Measurements from ENCODE around the gene EDA. TPM values are rescaled to one million over a fixed set of nuclear protein-coding genes. Genes with fewer than 3 reads are reported as not detected.

EDA gene
- total RNA-seq, 1 experiment from 2014 or later, result 5.2 TPM

DNA sequence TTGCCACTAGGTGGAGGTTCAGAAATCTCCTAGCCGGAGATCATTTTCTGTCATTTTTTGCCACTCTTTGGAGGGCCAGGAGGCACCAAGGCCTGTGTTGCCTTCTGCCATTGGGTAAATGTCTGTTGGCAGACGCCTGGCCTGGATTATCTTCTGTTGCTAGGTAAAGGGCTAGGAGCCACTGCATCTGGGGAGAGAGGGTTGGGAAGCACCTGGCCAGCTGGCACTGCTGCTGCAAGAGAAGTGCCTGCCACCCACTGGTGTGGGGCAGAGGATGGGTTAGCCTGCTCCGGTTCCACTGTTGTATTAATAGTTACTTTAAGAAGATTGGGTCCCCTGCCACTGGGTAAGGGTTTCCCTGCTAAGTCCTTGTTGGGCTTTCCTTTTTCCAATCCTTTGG, 375.8 kb downstream of the EDA start:
- no peaks in the 10 kb centered on the region for H3K9me2 ChIP-seq (ENCODE audit: insufficient read depth)
- TF ChIP-seq SP1 (IDR thresholded peaks at IDR 0.05; ENCODE audit: low read depth) (no peak), CBX3 (IDR thresholded peaks at IDR 0.05; ENCODE audit: low read depth) (no peak), ZFX (IDR thresholded peaks at IDR 0.05) (no peak), POLR2AphosphoS5 (IDR thresholded peaks at IDR 0.05; ENCODE audit: low read depth, low read length) (no peak), EZH2 (IDR thresholded peaks at IDR 0.05) (no peak), SRF (IDR thresholded peaks at IDR 0.05; ENCODE audit: low read depth) (no peak), SIN3A (IDR thresholded peaks at IDR 0.05; ENCODE audit: low read depth) (no peak)
- TF ChIP-seq, protein P1, sequence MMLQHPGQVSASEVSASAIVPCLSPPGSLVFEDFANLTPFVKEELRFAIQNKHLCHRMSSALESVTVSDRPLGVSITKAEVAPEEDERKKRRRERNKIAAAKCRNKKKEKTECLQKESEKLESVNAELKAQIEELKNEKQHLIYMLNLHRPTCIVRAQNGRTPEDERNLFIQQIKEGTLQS (IDR thresholded peaks at IDR 0.05), result no peak
- intact Hi-C loops (cut with micrococcal nuclease), result no loop called here
- no peak overlapping the region for H3K4me2 ChIP-seq (ENCODE audit: low read length)
- POLR2A ChIA-PET, result no interaction called here
- DNase-seq (ENCODE audit: low read depth, low spot score), result no peak
- no peaks in the 10 kb centered on the region for H3K36me3 ChIP-seq (ENCODE audit: control insufficient read depth in 1 of 2, insufficient read depth in 2 of 2, low read length in 2 of 2)
- peaks cover 4 to 8% of the 10 kb centered on the region in 2 experiments; a peak in 3 of 4 replicates for H3K4me1 ChIP-seq (ENCODE audit: control insufficient read depth in 1 of 2, insufficient read depth in 2 of 2, low read length in 2 of 2)
- CTCF ChIA-PET, result no interaction called here
- RAD21 ChIA-PET (ENCODE audit: low non-redundant PET in 1 of 2, low total read pairs in 2 of 2, uncharacterized antibody in 2 of 2, unreplicated experiment in 2 of 2), result no interaction called here
- H2AFZ ChIP-seq (ENCODE audit: low read depth, low read length, poor library complexity, severe bottlenecking), result no peak overlapping the region
- no TSS peak for BruUV-seq (replicated peaks)
- no peaks in the 10 kb centered on the region for H3K79me2 ChIP-seq (ENCODE audit: insufficient read depth, low read length)
- no peak for ATAC-seq
- no peaks in the 10 kb centered on the region for H3K9me3 ChIP-seq (ENCODE audit: control insufficient read depth in 1 of 2, insufficient read depth in 1 of 2, low read depth in 1 of 2, low read length in 2 of 2)
- H3K27me3 ChIP-seq (ENCODE audit: insufficient read depth, low read length), result no peaks in the 10 kb centered on the region
- H3K27ac ChIP-seq (ENCODE audit: low read depth, low read length), result no peak overlapping the region
- H3K9ac ChIP-seq (ENCODE audit: low read length), result no peak overlapping the region
- H4K20me1 ChIP-seq (ENCODE audit: insufficient read depth), result no peaks in the 10 kb centered on the region
- no peak overlapping the region for H3K4me3 ChIP-seq (replicated peaks in 1 of 2; ENCODE audit: low read depth in 1 of 2, low read length in 2 of 2)

DNA sequence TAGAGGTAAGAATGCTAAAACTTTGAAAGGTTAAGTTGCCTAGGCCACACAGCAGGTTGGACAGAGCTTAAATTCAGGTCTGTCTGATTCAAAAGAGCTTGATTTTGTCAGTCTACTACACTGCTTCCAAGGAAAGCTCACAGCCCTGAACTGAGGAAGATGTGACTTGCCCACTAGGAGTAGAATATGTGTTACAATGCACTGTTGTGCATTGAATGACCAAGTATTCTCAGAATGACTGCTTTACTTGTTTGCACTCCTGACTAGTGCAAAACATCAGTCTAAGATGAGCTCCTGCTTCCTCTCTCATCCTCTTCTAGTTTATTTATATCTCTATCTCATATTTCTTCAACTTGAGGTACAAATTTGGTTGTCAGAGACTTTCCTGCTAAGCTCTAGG, 377.6 kb downstream of the EDA start:
- no peak overlapping the region for H3K27ac ChIP-seq (ENCODE audit: low read depth, low read length)
- no TSS peak for BruUV-seq (replicated peaks)
- H3K9ac ChIP-seq (ENCODE audit: low read length), result no peak overlapping the region
- no peak overlapping the region for H3K4me2 ChIP-seq (ENCODE audit: low read length)
- no peaks in the 10 kb centered on the region for H3K9me2 ChIP-seq (ENCODE audit: insufficient read depth)
- no peak overlapping the region for H2AFZ ChIP-seq (ENCODE audit: low read depth, low read length, poor library complexity, severe bottlenecking)
- no peaks in the 10 kb centered on the region for H3K36me3 ChIP-seq (ENCODE audit: control insufficient read depth in 1 of 2, insufficient read depth in 2 of 2, low read length in 2 of 2)
- intact Hi-C loops (cut with micrococcal nuclease), result no loop called here
- DNase-seq (ENCODE audit: low read depth, low spot score) (no peak), ATAC-seq (no peak)
- ChIA-PET RAD21 (ENCODE audit: low non-redundant PET in 1 of 2, low total read pairs in 2 of 2, uncharacterized antibody in 2 of 2, unreplicated experiment in 2 of 2) (no interaction called here), CTCF (no interaction called here), POLR2A (no interaction called here)
- H3K27me3 ChIP-seq (ENCODE audit: insufficient read depth, low read length), result no peaks in the 10 kb centered on the region
- H3K4me1 ChIP-seq (ENCODE audit: control insufficient read depth in 1 of 2, insufficient read depth in 2 of 2, low read length in 2 of 2), result peaks cover 4 to 8% of the 10 kb centered on the region in 2 experiments; a peak in 3 of 4 replicates
- no peaks in the 10 kb centered on the region for H4K20me1 ChIP-seq (ENCODE audit: insufficient read depth)
- no peak overlapping the region for H3K4me3 ChIP-seq (replicated peaks in 1 of 2; ENCODE audit: low read depth in 1 of 2, low read length in 2 of 2)
- no peaks in the 10 kb centered on the region for H3K9me3 ChIP-seq (ENCODE audit: control insufficient read depth in 1 of 2, insufficient read depth in 1 of 2, low read depth in 1 of 2, low read length in 2 of 2)
- no peaks in the 10 kb centered on the region for H3K79me2 ChIP-seq (ENCODE audit: insufficient read depth, low read length)
- TF ChIP-seq SP1 (IDR thresholded peaks at IDR 0.05; ENCODE audit: low read depth) (no peak), EGR1 (IDR thresholded peaks at IDR 0.05; ENCODE audit: low read depth) (no peak), EZH2phosphoT487 (IDR thresholded peaks at IDR 0.05; ENCODE audit: borderline replicate concordance) (no peak)
